Ascending aorta (tissue), 2 donors: ENCODE data around the gene ZNF579. TPM values are rescaled to one million over a fixed set of nuclear protein-coding genes. Genes with fewer than 3 reads are reported as not detected.
"Not testable (repeated sequence)": the region's sequence is repeated elsewhere in the genome, so short reads cannot be mapped to it uniquely, and the experiment has no call there.

ENCODE experiments used
- DNase-seq, 2 donors: peaks; one replicate each; pipeline ENCODE4 v3.0.0-alpha.2; 2019; ENCODE audit warnings: low spot score in 2 of 2
- H3K27ac ChIP-seq, 2 donors: fragments of 200-600 bp; sonication (generic); one replicate each; pipeline ENCODE4 v1.5.1; 2016 to 2017; ENCODE audit warnings: mild to moderate bottlenecking in 1 of 2
- H3K27me3 ChIP-seq: fragments of 200-600 bp; sonication (generic); one replicate; pipeline ENCODE4 v1.5.1; 2017
- H3K36me3 ChIP-seq, 2 donors: fragments of 200-600 bp; sonication (generic); one replicate each; pipeline ENCODE4 v1.5.1; 2016
- H3K4me1 ChIP-seq, 2 donors: fragments of 200-600 bp; sonication (generic); one replicate each; pipeline ENCODE4 v1.5.1; 2016 to 2017; ENCODE audit warnings: mild to moderate bottlenecking in 1 of 2
- H3K4me3 ChIP-seq, 2 donors: fragments of 200-600 bp; sonication (generic); one replicate each; pipeline ENCODE4 v1.5.1; 2016 to 2017; ENCODE audit warnings: mild to moderate bottlenecking in 1 of 2
- H3K9me3 ChIP-seq, 2 donors: fragments of 200-600 bp; sonication (generic); one replicate each; pipeline ENCODE4 v1.5.1; 2016
- intact Hi-C: fragments of 100-400 bp; cut with DNase I; formaldehyde crosslinking; loops from one replicate; pipeline ENCODE4 v1.15.1; 2023
- total RNA-seq: library from RNA; depleted of rRNA; stranded (reverse); fragments of >200 nt; gene quantifications from one replicate; pipeline ENCODE4 v1.1.0, GENCODE V29; 2016
- TF ChIP-seq, protein P1 (sequence below), 3 experiments: fragments of 200-600 bp in 2 of 3; fragments of 450-650 bp in 1 of 3; sonication (generic) in 2 of 3; IDR thresholded peaks; one replicate each; pipeline ENCODE4 v1.5.1; 2016 to 2019; ENCODE audit warnings: antibody characterized with exemption in 3 of 3, mild to moderate bottlenecking in 1 of 3, moderate library complexity in 1 of 3

ZNF579 gene
- total RNA-seq, 1 donor from 2014 or later: 14.2 TPM

DNA sequence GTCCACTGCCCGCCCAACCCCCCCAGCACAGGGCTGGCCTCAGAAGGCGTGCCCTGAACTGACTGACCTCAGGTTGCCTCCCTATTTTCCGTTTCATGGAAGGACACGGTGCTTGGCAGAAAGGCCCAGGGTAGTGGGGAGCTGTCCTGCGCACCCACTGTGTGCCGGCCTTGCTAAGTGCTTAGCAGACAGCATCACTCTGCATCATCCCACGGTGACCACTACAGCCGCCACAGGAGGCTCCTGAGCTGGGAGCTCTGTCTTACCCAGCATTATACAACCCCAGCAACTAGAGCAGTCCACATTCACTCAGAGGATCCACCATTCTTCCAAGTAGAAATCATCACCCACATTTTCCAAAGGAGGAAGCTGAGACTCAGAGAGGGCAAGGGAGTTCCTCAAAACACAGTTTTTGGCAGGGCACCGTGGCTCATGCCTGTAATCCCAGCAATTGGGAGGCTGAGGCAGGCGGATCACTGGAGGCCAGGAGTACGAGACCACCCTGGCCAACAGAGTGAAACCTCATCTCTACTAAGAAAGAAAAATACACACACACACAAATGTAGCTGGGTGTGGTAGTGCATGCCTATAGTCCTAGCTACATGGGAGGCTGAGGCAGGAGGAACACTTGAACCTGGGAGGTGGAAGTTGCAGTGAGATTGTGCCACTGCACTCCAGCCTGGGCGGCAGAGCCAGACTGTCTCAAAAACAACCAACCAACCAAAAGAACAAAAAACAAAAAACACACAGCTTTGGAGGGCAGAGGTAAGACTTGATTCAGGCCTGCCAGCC is 45.3 kb downstream of the ZNF579 start:
- no peak overlapping the region for H3K27ac ChIP-seq
- TF ChIP-seq, protein P1, sequence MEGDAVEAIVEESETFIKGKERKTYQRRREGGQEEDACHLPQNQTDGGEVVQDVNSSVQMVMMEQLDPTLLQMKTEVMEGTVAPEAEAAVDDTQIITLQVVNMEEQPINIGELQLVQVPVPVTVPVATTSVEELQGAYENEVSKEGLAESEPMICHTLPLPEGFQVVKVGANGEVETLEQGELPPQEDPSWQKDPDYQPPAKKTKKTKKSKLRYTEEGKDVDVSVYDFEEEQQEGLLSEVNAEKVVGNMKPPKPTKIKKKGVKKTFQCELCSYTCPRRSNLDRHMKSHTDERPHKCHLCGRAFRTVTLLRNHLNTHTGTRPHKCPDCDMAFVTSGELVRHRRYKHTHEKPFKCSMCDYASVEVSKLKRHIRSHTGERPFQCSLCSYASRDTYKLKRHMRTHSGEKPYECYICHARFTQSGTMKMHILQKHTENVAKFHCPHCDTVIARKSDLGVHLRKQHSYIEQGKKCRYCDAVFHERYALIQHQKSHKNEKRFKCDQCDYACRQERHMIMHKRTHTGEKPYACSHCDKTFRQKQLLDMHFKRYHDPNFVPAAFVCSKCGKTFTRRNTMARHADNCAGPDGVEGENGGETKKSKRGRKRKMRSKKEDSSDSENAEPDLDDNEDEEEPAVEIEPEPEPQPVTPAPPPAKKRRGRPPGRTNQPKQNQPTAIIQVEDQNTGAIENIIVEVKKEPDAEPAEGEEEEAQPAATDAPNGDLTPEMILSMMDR (IDR thresholded peaks at IDR 0.05): no peak
- no peak for DNase-seq
- intact Hi-C loops: no loop called here
- no peaks in the 10 kb centered on the region for H3K36me3 ChIP-seq
- no peak overlapping the region for H3K4me3 ChIP-seq
- H3K9me3 ChIP-seq: no peaks in the 10 kb centered on the region
- no peaks in the 10 kb centered on the region for H3K4me1 ChIP-seq
- H3K27me3 ChIP-seq: no peaks in the 10 kb centered on the region

DNA sequence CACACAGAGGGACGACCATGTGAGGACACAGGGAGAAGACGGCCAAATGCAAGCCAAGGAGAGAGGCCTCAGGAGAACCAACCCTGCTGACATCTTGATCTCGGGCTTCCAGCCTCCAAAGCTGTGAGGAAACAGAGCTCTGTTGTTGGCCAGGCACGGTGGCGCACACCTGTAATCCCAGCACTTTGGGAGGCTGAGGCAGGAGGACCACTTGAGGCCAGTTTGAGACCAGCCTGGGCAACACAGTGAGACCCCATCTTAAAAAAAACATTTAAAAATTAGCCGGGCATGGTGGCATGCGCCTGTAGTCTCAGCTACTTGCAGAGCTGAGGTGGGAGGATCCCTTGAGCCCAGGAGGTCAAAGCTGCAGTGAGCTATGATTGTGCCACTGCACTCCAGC is 46.4 kb downstream of the ZNF579 start:
- H3K9me3 ChIP-seq, DNase-seq, H3K27me3 ChIP-seq, intact Hi-C loops, H3K4me3 ChIP-seq, H3K36me3 ChIP-seq, H3K27ac ChIP-seq, H3K4me1 ChIP-seq: not testable (repeated sequence)

DNA sequence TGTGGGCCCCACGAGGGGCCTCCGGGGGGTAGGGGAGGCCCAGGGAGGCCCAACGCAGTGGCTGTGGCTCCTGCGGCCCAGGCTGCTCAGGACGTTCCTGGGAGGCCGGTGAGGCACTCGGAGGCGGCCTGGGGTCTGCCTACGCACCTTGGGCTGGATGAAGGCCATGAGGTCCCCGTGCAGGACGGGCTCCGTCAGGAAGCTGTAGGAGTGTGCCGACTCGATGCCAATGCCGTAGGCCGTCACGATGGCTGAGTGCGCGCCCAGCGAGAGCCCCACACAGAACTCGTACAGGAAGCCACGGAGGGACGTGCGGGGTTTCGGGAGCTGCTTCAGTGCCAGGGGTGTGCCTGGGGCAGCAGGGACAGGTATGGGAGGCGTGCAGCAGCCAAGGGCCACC is 49.7 kb downstream of the ZNF579 start:
- Histone ChIP-seq H3K27me3 (peaks cover 12% of the 10 kb centered on the region), H3K27ac (no peak overlapping the region), H3K36me3 (no peaks in the 10 kb centered on the region), H3K4me3 (no peak overlapping the region), H3K9me3 (no peaks in the 10 kb centered on the region), H3K4me1 (peaks cover 0 to 4% of the 10 kb centered on the region in 2 donors)
- TF ChIP-seq, protein P1 (IDR thresholded peaks at IDR 0.05): no peak
- no peak for DNase-seq
- intact Hi-C loops: no loop called here

DNA sequence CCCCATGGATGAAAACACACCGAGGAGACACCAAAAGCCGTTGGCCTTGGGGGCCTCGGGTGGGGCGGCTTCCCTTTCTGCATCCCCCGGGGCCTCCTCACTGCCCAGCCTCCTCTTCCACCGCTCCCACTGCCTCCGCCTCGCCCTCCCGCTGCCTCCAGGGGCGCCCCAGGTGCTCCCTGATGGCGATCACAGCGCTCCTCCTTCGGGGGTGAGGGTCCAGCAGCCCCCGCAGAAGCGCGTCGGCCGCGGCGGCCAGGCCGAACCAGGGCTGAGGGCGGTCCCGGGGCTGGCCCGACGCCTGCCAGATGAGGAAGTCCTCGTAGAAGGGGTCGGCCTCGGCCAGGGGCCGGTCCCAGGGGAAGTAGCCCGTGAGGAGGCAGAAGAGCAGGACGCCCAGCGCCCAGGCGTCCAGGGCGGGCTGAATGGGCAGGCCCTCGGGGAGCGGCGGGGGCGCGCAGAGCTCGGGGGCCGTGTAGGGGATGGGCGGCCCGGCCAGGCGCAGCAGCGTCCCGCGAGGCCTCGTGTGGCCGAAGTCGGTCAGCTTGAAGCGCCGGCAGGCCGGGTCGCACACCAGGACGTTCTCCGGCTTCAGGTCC is 50.9 kb downstream of the ZNF579 start:
- TF ChIP-seq, protein P1 (IDR thresholded peaks at IDR 0.05): no peak
- H3K4me3 ChIP-seq: no peak overlapping the region
- intact Hi-C loops: no loop called here
- H3K27ac ChIP-seq: no peak overlapping the region
- DNase-seq: no peak
- peaks cover 12% of the 10 kb centered on the region for H3K27me3 ChIP-seq
- H3K36me3 ChIP-seq: no peaks in the 10 kb centered on the region
- H3K9me3 ChIP-seq: no peaks in the 10 kb centered on the region
- peaks cover 0 to 4% of the 10 kb centered on the region in 2 donors for H3K4me1 ChIP-seq

DNA sequence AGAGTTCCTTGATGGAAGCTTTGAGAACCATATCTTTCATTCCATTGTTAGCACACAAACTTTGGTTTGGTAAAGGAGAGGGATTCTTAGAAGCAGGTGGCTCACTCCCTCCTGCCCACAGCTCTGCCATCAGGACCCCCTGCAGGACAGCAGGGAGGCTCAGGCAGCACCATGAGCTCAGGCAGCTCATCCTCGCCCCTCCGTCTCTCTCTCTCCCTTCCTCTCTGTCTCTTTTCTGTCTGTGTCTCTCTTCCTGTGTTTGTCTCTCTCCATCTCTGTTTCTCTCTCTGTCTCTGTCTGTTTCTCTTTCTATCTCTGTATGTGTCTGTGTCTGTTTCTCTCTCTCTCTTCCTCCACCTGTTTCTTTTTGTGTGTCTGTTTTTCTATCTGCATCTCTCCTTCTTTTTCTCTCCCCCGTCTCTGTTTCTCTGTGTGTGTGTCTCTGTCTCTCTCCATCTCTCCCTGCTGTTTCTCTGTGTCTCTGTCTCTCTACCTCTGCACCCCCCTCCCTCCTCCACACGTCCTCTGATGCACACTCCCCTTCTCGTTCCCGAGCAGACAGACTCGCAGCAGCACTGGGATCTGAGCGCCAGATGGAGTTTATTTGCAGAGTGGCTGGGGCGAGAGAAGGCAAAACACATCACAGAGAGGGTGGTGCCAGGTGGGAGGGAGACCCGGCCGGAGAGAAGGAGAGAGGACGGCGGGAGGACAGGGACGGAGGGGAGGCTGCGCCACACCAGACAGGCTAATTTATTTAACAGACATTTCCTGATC is 52.4 kb downstream of the ZNF579 start:
- no peak for DNase-seq
- intact Hi-C loops: no loop called here
- Histone ChIP-seq H3K9me3 (no peaks in the 10 kb centered on the region), H3K4me1 (peaks cover 0 to 4% of the 10 kb centered on the region in 2 donors), H3K36me3 (no peaks in the 10 kb centered on the region), H3K4me3 (no peak overlapping the region), H3K27me3 (peaks cover 12% of the 10 kb centered on the region), H3K27ac (no peak overlapping the region)
- TF ChIP-seq, protein P1 (IDR thresholded peaks at IDR 0.05): no peak
